Muscle layer of duodenum (tissue), 2 donors: ENCODE results near the gene SLC6A19.

Source experiments
- H3K27ac ChIP-seq: one replicate; pipeline ENCODE4 v1.7.0; 2013; ENCODE audit warnings: mild to moderate bottlenecking, low read length
- H3K27me3 ChIP-seq: one replicate; pipeline ENCODE4 v1.7.0; 2013; ENCODE audit warnings: low read depth, mild to moderate bottlenecking, control low read depth, low read length
- H3K36me3 ChIP-seq, 2 donors: one replicate each; pipeline ENCODE4 v1.7.0; 2013; ENCODE audit warnings: low read length in 2 of 2, control low read depth in 1 of 2, mild to moderate bottlenecking in 1 of 2; ENCODE audit not compliant: insufficient read depth in 2 of 2, control insufficient read depth in 1 of 2
- H3K4me1 ChIP-seq, 2 donors: one replicate each; pipeline ENCODE4 v1.7.0; 2013; ENCODE audit warnings: low read length in 2 of 2, mild to moderate bottlenecking in 2 of 2, control low read depth in 1 of 2, moderate library complexity in 1 of 2; ENCODE audit not compliant: insufficient read depth in 2 of 2, control insufficient read depth in 1 of 2
- H3K4me3 ChIP-seq, 2 donors: one replicate each; pipeline ENCODE4 v1.7.0; 2013; ENCODE audit warnings: low read length in 2 of 2, low read depth in 1 of 2, mild to moderate bottlenecking in 1 of 2
- H3K9me3 ChIP-seq, 2 donors: one replicate each; pipeline ENCODE4 v1.7.0; 2013; ENCODE audit warnings: low read length in 2 of 2, control low read depth in 1 of 2, mild to moderate bottlenecking in 1 of 2; ENCODE audit not compliant: control insufficient read depth in 1 of 2
- donor health status: healthy.

Gene SLC6A19

GRCh38 chr5:1244976-1245375, 43.6 kb downstream of the SLC6A19 start:
- Histone ChIP-seq H3K36me3 (no peaks in the 10 kb centered on the region), H3K27me3 (peaks cover 5% of the 10 kb centered on the region), H3K27ac (no peak overlapping the region), H3K9me3 (no peaks in the 10 kb centered on the region), H3K4me3 (no peak overlapping the region), H3K4me1 (no peaks in the 10 kb centered on the region)

GRCh38 chr5:1245905-1246576, 44.6 kb downstream of the SLC6A19 start:
- Histone ChIP-seq H3K27ac (no peak overlapping the region), H3K27me3 (peaks cover 5% of the 10 kb centered on the region), H3K9me3 (no peaks in the 10 kb centered on the region), H3K4me1 (no peaks in the 10 kb centered on the region), H3K36me3 (no peaks in the 10 kb centered on the region), H3K4me3 (no peak overlapping the region)

GRCh38 chr5:1246711-1247431, 45.5 kb downstream of the SLC6A19 start:
- Histone ChIP-seq H3K27me3 (peaks cover 5% of the 10 kb centered on the region), H3K27ac (no peak overlapping the region), H3K9me3 (no peaks in the 10 kb centered on the region), H3K36me3 (no peaks in the 10 kb centered on the region), H3K4me1 (no peaks in the 10 kb centered on the region), H3K4me3 (no peak overlapping the region)

GRCh38 chr5:1247811-1248210, 46.4 kb downstream of the SLC6A19 start:
- Histone ChIP-seq H3K4me1 (no peaks in the 10 kb centered on the region), H3K4me3 (no peak overlapping the region), H3K36me3 (no peaks in the 10 kb centered on the region), H3K27me3 (peaks cover 5% of the 10 kb centered on the region), H3K9me3 (no peaks in the 10 kb centered on the region), H3K27ac (no peak overlapping the region)

- Histone ChIP-seq H3K27me3 (peaks cover 5% of the 10 kb centered on the region), H3K27ac (no peak overlapping the region), H3K4me1 (no peaks in the 10 kb centered on the region), H3K36me3 (no peaks in the 10 kb centered on the region), H3K4me3 (no peak overlapping the region), H3K9me3 (no peaks in the 10 kb centered on the region)
These were observed 48.2 kb downstream of the SLC6A19 start for GRCh38 chr5:1249366-1250280.

GRCh38 chr5:1251678-1252580, 50.5 kb downstream of the SLC6A19 start:
- Histone ChIP-seq H3K4me1 (no peaks in the 10 kb centered on the region), H3K4me3 (no peak overlapping the region), H3K9me3 (no peaks in the 10 kb centered on the region), H3K36me3 (no peaks in the 10 kb centered on the region), H3K27ac (no peak overlapping the region), H3K27me3 (peaks cover 5% of the 10 kb centered on the region)

- H3K9me3 ChIP-seq, result no peaks in the 10 kb centered on the region
- no peaks in the 10 kb centered on the region for H3K4me1 ChIP-seq
- H3K27me3 ChIP-seq, result peaks cover 3% of the 10 kb centered on the region
- no peaks in the 10 kb centered on the region for H3K36me3 ChIP-seq
- H3K4me3 ChIP-seq, result no peak overlapping the region
- no peak overlapping the region for H3K27ac ChIP-seq
These were observed 51.3 kb downstream of the SLC6A19 start for GRCh38 chr5:1252681-1253080.

- Histone ChIP-seq H3K4me1 (no peaks in the 10 kb centered on the region), H3K27me3 (no peaks in the 10 kb centered on the region), H3K27ac (no peak overlapping the region), H3K36me3 (no peaks in the 10 kb centered on the region), H3K9me3 (no peaks in the 10 kb centered on the region), H3K4me3 (no peak overlapping the region)
These were observed 52.2 kb downstream of the SLC6A19 start for GRCh38 chr5:1253456-1254105.

- Histone ChIP-seq H3K4me1 (no peaks in the 10 kb centered on the region), H3K4me3 (no peak overlapping the region), H3K9me3 (no peaks in the 10 kb centered on the region), H3K27ac (no peak overlapping the region), H3K27me3 (no peaks in the 10 kb centered on the region), H3K36me3 (no peaks in the 10 kb centered on the region)
These were observed 52.8 kb downstream of the SLC6A19 start for GRCh38 chr5:1254196-1254595.

GRCh38 chr5:1255081-1255561, 53.7 kb downstream of the SLC6A19 start:
- Histone ChIP-seq H3K36me3 (no peaks in the 10 kb centered on the region), H3K4me1 (no peaks in the 10 kb centered on the region), H3K27ac (no peak overlapping the region), H3K4me3 (no peak overlapping the region), H3K27me3 (no peaks in the 10 kb centered on the region), H3K9me3 (no peaks in the 10 kb centered on the region)
